Lung (tissue), 12 donors: ENCODE measurements around the gene STK24. TPM values are rescaled to one million over a fixed set of nuclear protein-coding genes. Genes with fewer than 3 reads are reported as not detected.

Experiments
- ATAC-seq: fragments of 200-7000 bp; cut with Tn5 transposase; one replicate; pipeline ENCODE4 v1.9.1; 2020; ENCODE audit warnings: moderate number of reproducible peaks; ENCODE audit not compliant: insufficient read depth, low FRiP score
- DNase-seq, 3 donors: peaks; one replicate each; pipeline ENCODE4 v3.0.0-alpha.2; 2013 to 2017
- H3K27ac ChIP-seq, 2 donors: one replicate each; pipeline ENCODE4 v1.5.1; 2013; ENCODE audit warnings: mild to moderate bottlenecking in 2 of 2, moderate library complexity in 2 of 2, control low read depth in 1 of 2, inconsistent platforms in 1 of 2, low read depth in 1 of 2, low read length in 1 of 2
- H3K27me3 ChIP-seq, 3 donors: one replicate each; pipeline ENCODE4 v1.5.1; 2013; ENCODE audit warnings: low read length in 2 of 3; ENCODE audit not compliant: control insufficient read depth in 3 of 3, insufficient read depth in 3 of 3
- H3K36me3 ChIP-seq, 4 donors: one replicate each; pipeline ENCODE4 v1.5.1; 2013; ENCODE audit warnings: low read length in 4 of 4, mild to moderate bottlenecking in 1 of 4, moderate library complexity in 1 of 4; ENCODE audit not compliant: control insufficient read depth in 4 of 4, insufficient read depth in 4 of 4
- H3K4me1 ChIP-seq, 5 donors: one replicate each; pipeline ENCODE4 v1.5.1; 2013; ENCODE audit warnings: low read length in 5 of 5, mild to moderate bottlenecking in 2 of 5, moderate library complexity in 1 of 5; ENCODE audit not compliant: control insufficient read depth in 5 of 5, insufficient read depth in 5 of 5
- H3K4me3 ChIP-seq: one replicate; pipeline ENCODE4 v1.5.1; 2013; ENCODE audit warnings: mild to moderate bottlenecking, control low read depth, moderate library complexity
- H3K9ac ChIP-seq, 2 donors: one replicate each; pipeline ENCODE4 v1.5.1; 2013; ENCODE audit warnings: low read length in 2 of 2, control low read depth in 1 of 2; ENCODE audit not compliant: insufficient read depth in 1 of 2
- H3K9me3 ChIP-seq, 4 donors: one replicate each; pipeline ENCODE4 v1.5.1; 2013; ENCODE audit warnings: low read length in 3 of 4, mild to moderate bottlenecking in 1 of 4, moderate library complexity in 1 of 4; ENCODE audit not compliant: control insufficient read depth in 4 of 4, insufficient read depth in 3 of 4
- CTCF ChIP-seq: IDR thresholded peaks from 2 replicates; pipeline ENCODE4 v1.5.1; 2012; ENCODE audit warnings: mild to moderate bottlenecking; ENCODE audit errors: control extremely low read depth, extremely low read depth
- WGBS, 2 donors: extraction: QIAGEN DNeasy Blood & Tissue Kit; methylation state at CpG; one replicate each; pipeline ENCODE4 v1.1.7; 2013; 5-methylcytosine and 5-hydroxymethylcytosine counted together
- polyA plus RNA-seq, 2 donors: library from polyadenylated mRNA; stranded (reverse); fragments of 200-250 nt; gene quantifications; one replicate each; pipeline ENCODE4 v1.2.1, GENCODE V29; 2013
- total RNA-seq, 2 donors: library from RNA; depleted of rRNA in 1 of 2; stranded (reverse); fragments of >200 nt in 1 of 2; gene quantifications; one replicate each; pipeline ENCODE4 v1.2.1, GENCODE V29; 2014 to 2021
- donor health status: control.
- donor health status: control.
- donor health status: Bipolar disorder and iron deficiency.
- donor health status: healthy.
- donor health status: DM: yes; HTN: yes; CAD: no.

The STK24 gene
- total and polyA plus RNA-seq, 4 donors = 38.0 to 102 (median 64.5) TPM

GRCh38 chr13:98609756-98610155, 32.8 kb upstream of the STK24 start:
- H3K9me3 ChIP-seq = no peaks in the 10 kb centered on the region
- H3K9ac ChIP-seq = no peak overlapping the region
- no peaks in the 10 kb centered on the region for H3K4me1 ChIP-seq
- ATAC-seq = no peak
- TF ChIP-seq CTCF = no peak
- H3K36me3 ChIP-seq = no peaks in the 10 kb centered on the region
- H3K27me3 ChIP-seq = no peaks in the 10 kb centered on the region
- H3K4me3 ChIP-seq = no peak overlapping the region
- H3K27ac ChIP-seq = no peak overlapping the region
- 59 to 87% methylated on average over 5 of the region's 5 CpGs for WGBS, 2 donors
- no peak for DNase-seq

- ATAC-seq (no peak), DNase-seq (no peak)
- WGBS, 2 donors = 46 to 57% methylated on average over 5 of the region's 5 CpGs
- no peak for TF ChIP-seq CTCF
- H3K4me3 ChIP-seq = no peak overlapping the region
- no peak overlapping the region for H3K27ac ChIP-seq
- H3K9ac ChIP-seq = no peak overlapping the region
- H3K9me3 ChIP-seq = no peaks in the 10 kb centered on the region
- H3K4me1 ChIP-seq = no peaks in the 10 kb centered on the region
- no peaks in the 10 kb centered on the region for H3K36me3 ChIP-seq
- H3K27me3 ChIP-seq = no peaks in the 10 kb centered on the region
Measured at GRCh38 chr13:98606296-98606695, 29.4 kb upstream of the STK24 start.

GRCh38 chr13:98599502-98600328, 22.8 kb upstream of the STK24 start:
- ATAC-seq (no peak), DNase-seq (no peak)
- no peaks in the 10 kb centered on the region for H3K4me1 ChIP-seq
- no peak overlapping the region for H3K27ac ChIP-seq
- H3K9ac ChIP-seq = no peak overlapping the region
- H3K36me3 ChIP-seq = no peaks in the 10 kb centered on the region
- no peak for TF ChIP-seq CTCF
- H3K27me3 ChIP-seq = no peaks in the 10 kb centered on the region
- WGBS, 2 donors = 70 to 85% methylated on average over 2 of the region's 2 CpGs
- H3K9me3 ChIP-seq = no peaks in the 10 kb centered on the region
- H3K4me3 ChIP-seq = no peak overlapping the region
